Activated CD8-positive, alpha-beta memory T cell treated with anti-CD3 and anti-CD28 coated beads for 36 hours (primary cell): Measurements from ENCODE around the gene VWA3A. TPM values are rescaled to one million over a fixed set of nuclear protein-coding genes. Genes with fewer than 3 reads are reported as not detected.
"Not testable (repeated sequence)": the region's sequence is repeated elsewhere in the genome, so short reads cannot be mapped to it uniquely, and the experiment has no call there.

Source experiments
- CTCF ChIA-PET: fragments of 350-600 bp; sonication (Branson Sonifier 250); formaldehyde crosslinking; loops from one replicate; lab custom pipeline; 2021; ENCODE audit warnings: antibody characterized with exemption; lab: Charles Lee
- POLR2A ChIA-PET: fragments of 350-600 bp; sonication (Branson Sonifier 250); formaldehyde crosslinking; loops from one replicate; lab custom pipeline; 2021; ENCODE audit warnings: antibody characterized with exemption; lab: Charles Lee
- total RNA-seq, 2 experiments: library from RNA; stranded (reverse); gene quantifications; one replicate each; pipeline ENCODE4 v1.2.3, GENCODE V29; 2021

The VWA3A gene
- total RNA-seq, 2 experiments from 2014 or later, result 0.08 TPM; not detected in 1

DNA sequence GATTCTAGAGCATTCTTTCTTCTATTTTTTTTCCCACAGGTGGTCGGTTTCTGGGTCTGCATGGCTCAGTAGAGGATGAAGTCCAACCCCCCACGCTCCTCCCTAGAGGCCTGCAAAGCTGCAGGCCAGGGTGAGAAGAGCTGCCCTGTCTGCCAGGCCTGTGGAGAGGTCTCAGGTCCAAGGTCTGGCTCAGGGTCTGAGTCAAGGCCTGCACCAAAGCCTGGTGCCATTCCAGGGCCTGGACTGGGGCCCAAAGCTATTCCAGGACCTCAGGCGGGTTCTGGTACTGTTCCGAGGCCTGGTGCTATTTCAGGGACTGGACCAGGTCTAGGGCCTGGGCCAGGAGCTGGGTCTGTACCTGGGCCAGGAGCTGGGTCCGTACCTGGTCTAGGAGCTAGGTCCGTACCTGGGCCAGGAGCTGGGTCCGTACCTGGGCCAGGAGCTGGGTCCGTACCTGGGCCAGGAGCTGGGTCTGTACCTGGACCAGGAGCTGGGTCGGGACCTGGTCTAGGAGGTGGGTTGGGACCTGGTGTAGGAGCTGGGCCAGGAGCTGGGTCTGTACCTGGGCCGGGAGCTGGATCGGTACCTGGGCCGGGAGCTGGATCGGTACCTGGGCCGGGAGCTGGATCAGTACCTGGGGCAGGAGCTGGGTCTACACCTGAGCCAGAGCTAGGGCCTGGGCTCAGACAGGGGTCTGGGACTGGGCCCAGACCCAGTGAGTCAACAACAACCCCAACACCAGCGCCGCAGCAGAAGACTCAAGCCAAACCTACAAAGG is 73.4 kb downstream of the VWA3A start:
- POLR2A ChIA-PET, result no interaction called here
- CTCF ChIA-PET, result no interaction called here

GRCh38 chr16:22171953-22172352 is 79.6 kb downstream of the VWA3A start:
- POLR2A ChIA-PET, result no interaction called here
- CTCF ChIA-PET, result no interaction called here

DNA sequence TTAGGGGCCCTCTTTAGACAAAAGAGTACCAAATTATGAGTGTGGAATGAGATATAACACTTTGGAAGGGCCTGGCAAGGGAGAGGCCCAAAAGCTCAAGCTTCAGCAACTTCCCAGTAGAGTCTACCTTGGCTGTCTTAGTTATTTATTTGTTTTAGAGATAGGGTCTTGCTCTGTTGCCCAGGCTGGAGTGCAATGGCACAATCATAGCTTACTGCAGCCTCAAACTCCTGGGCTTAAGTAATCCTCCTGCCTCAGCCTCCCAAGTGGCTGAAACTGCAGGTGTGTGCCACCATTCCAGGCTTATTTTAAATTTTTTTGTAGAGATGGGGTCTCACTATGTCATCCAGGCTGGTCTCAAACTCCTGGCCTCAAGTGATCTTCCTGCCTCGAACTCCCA is 80.3 kb downstream of the VWA3A start:
- POLR2A ChIA-PET, CTCF ChIA-PET: not testable (repeated sequence)

- POLR2A ChIA-PET, result no interaction called here
- CTCF ChIA-PET, result interaction anchor here (0.7 to 1.5 kb wide), 3 partner anchors 13 to 616 kb away, joined by 3 to 9 read pairs (median 3); no protein-coding TSS in a partner anchor
Observed at GRCh38 chr16:22174642-22175041, 82.3 kb downstream of the VWA3A start.

DNA sequence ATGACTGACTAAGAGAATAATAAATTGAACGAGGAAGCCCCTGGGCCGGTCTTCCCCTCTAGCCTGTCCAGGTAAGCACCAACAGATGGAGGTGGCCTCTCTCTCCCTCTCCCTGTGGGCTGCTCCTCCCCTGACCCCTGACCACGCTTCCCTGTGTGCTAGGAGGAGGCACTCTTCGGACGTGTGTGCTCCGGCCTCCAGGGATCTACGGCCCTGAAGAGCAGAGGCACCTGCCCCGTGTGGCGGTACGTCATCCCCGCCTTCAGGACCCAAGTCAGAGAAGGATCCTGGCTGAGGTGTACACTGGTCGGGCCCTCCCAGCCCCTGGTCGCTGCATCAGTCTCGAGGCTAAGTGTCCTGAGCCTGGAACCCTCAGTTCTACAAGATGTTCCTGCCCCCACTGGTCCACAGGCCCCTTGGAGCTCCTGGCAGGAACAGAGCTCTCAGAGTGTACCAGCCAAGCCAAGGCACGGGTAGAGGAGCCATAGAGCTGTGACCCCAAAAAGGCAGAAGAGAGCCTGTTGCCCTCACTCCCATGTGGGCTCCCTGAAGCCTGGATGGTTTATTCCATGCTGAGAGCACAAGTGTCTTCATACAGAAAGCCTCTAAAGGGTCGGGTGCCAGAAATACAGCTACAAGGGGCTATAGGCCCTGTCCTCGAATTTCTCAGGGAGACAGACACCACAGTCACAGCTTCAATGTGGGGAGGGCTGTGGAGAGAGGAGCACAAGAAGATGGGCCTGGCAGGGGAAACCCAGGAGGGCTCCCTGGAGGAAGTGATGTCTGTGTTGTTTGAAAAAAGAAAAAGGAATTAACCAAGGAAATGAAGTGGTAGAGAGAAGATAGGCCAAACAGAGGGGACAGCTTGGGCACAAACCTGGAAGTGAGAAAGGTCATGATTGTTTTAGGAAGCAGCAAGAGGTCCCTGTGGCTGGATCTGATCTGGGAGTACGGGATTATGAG is 85.9 kb downstream of the VWA3A start:
- ChIA-PET POLR2A (no interaction called here), CTCF (interaction anchor here (0.5 kb wide), 1 partner anchor 36 kb away, joined by 4 read pairs; no protein-coding TSS in a partner anchor)

GRCh38 chr16:22181426-22181825 is 89.1 kb downstream of the VWA3A start:
- POLR2A ChIA-PET, result no interaction called here
- CTCF ChIA-PET, result no interaction called here

- ChIA-PET CTCF (no interaction called here), POLR2A (no interaction called here)
Observed at GRCh38 chr16:22181843-22182242, 89.5 kb downstream of the VWA3A start.

GRCh38 chr16:22183335-22183734 is 91.0 kb downstream of the VWA3A start:
- ChIA-PET POLR2A (interaction anchor here (0.6 kb wide), 1 partner anchor 40 kb away, joined by 4 read pairs; no protein-coding TSS in a partner anchor), CTCF (interaction anchor here (0.6 to 0.9 kb wide), 3 partner anchors 21 to 1419 kb away, joined by 3 read pairs; no protein-coding TSS in a partner anchor)

- CTCF ChIA-PET, result interaction anchor here (0.6 to 0.9 kb wide), 3 partner anchors 20 to 1418 kb away, joined by 3 read pairs; no protein-coding TSS in a partner anchor
Observed at GRCh38 chr16:22183901-22184614, 91.7 kb downstream of the VWA3A start.

DNA sequence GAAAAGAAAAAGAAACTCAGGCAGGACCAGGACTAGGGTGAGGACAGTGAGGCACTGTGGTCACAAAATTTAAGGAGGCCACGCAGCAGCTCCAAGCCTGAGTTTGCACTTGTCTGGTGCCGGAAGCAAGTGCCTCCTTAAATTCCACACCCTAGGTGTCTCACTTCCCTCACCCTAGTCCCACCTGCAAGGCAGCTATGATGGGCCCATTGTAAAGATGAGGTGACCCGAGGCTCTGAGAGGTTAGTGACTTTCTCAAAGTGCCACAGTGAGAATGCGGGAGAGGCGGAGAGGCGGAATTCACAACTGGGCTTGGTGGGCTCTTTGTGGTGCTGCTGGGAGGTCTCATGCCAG is 92.3 kb downstream of the VWA3A start:
- POLR2A ChIA-PET, result no interaction called here

More at GRCh38 chr16:22183901-22184614, 91.7 kb downstream of the VWA3A start:
- POLR2A ChIA-PET, result no interaction called here

GRCh38 chr16:22186517-22186916 is 94.2 kb downstream of the VWA3A start:
- CTCF ChIA-PET, result interaction anchor here (0.6 to 1.2 kb wide), 2 partner anchors 195 to 234 kb away, joined by 3 read pairs; no protein-coding TSS in a partner anchor
- POLR2A ChIA-PET, result no interaction called here

More for the DNA sequence above, 92.3 kb downstream of the VWA3A start:
- CTCF ChIA-PET, result no interaction called here

GRCh38 chr16:22188267-22188594 is 95.9 kb downstream of the VWA3A start:
- CTCF ChIA-PET, result interaction anchor here (0.6 to 2.2 kb wide), 21 partner anchors 14 to 228 kb away, joined by 3 to 16 read pairs (median 5); partner anchors contain the start of genes EEF2K, MOSMO and POLR3E

DNA sequence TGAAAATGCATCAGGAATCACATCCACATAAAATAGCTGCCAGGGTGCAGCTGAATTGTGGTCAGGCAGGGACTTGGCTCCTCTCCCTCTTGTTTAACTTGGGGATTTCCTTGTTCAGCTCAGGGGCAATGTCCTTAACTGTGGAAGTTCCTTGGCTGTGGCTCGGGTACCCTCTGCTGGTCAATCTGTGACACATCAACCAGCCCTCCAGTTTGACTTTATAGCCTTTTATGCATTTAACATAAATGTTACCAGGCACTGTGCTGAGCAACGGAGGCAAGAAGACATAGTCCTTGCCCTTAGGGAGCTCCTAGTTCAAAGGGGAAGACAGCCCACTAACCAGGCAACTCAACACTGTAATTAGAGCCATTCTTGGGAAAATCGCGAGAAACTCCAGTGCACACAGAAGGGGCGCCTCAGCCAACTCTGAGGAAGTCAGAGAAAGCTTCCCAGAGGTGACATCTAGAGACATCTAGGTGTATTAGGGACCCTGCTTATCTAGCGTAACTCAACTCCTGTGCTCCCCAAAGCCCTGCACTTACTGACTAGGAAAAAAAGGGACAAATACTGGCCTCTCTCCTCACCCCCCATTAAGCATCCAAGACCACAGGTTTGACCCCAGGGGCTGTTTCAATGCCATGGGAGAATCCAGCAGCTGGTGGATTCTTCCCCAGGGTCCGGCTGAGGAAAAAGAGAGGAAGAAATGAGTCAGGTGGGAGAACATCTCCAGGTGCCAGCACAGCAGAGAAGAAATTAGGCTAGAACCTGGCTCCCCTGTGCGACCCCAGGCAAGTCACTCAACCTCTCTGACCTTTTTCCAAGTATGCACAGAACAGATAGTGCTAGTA is 96.5 kb downstream of the VWA3A start:
- ChIA-PET CTCF (interaction anchor here (0.6 to 2.2 kb wide), 23 partner anchors 14 to 240 kb away, joined by 3 to 16 read pairs (median 5); partner anchors contain the start of genes EEF2K, MOSMO and POLR3E), POLR2A (interaction anchor here (0.5 to 2.1 kb wide), 4 partner anchors 18 to 236 kb away, joined by 3 to 9 read pairs (median 6); partner anchors contain the start of genes EEF2K and MOSMO)

More at GRCh38 chr16:22188267-22188594, 95.9 kb downstream of the VWA3A start:
- POLR2A ChIA-PET, result interaction anchor here (0.5 to 2.1 kb wide), 3 partner anchors 18 to 236 kb away, joined by 3 to 9 read pairs (median 5); partner anchors contain the start of genes EEF2K and MOSMO

DNA sequence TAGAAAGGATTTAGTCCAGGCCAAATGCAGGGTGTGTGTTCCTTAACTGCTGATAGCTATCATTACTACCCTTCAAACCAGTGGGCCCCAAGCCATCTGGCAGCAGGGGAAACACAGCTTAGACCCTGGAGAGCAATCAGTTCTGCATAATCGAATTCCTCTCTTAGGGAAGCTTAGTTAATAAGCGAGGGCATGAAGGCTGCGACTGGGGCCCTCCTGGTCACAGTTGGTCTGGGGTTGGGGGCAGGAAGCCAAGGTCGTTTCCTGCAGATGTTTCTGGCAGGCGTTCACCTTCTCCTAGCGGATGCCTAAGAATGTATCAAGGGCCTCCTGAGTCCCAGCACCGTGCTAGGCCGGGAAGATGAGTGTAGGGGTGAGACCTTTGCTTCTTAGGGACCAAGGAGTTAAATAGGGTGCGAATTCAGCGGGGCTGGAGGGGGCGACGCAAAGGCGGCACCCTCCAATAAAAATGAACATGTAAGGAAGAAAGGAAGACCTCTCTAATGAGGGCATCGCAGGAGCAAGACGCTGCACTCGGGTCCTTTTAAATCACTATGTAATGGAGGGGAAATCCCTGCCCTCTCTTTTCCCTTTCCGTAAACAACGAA is 97.2 kb downstream of the VWA3A start:
- POLR2A ChIA-PET, result interaction anchor here (1.2 to 2.1 kb wide), 2 partner anchors 17 to 182 kb away, joined by 6 to 9 read pairs; partner anchors contain the start of genes EEF2K and MOSMO
- CTCF ChIA-PET, result interaction anchor here (0.7 to 2.1 kb wide), 15 partner anchors 15 to 433 kb away, joined by 3 to 16 read pairs (median 7); partner anchors contain the start of genes EEF2K, MOSMO and POLR3E

GRCh38 chr16:22190081-22190775 is 97.9 kb downstream of the VWA3A start:
- CTCF ChIA-PET, result interaction anchor here (0.7 to 6.3 kb wide), 8 partner anchors 15 to 432 kb away, joined by 3 to 56 read pairs (median 8); partner anchors contain the start of genes EEF2K, MOSMO and POLR3E
- POLR2A ChIA-PET, result interaction anchor here (1.2 to 2.4 kb wide), 3 partner anchors 16 to 182 kb away, joined by 6 to 21 read pairs (median 9); partner anchors contain the start of genes EEF2K and MOSMO
